Stimulated activated naive CD8-positive, alpha-beta T cell treated with anti-CD3 and anti-CD28 coated beads, Interleukin-15, Interleukin-2, amounts not matched to agents 100 ng/mL and 50 ng/mL, for 24 hours (primary cell): Measurements from ENCODE around the gene SPATA32.

Experiments
- H3K27ac Mint-ChIP-seq: one replicate; pipeline ENCODE4 v1.8.0; 2021; ENCODE audit warnings: mild to moderate bottlenecking, mixed read lengths
- H3K27me3 Mint-ChIP-seq: one replicate; pipeline ENCODE4 v1.8.0; 2021; ENCODE audit warnings: mixed read lengths
- H3K36me3 Mint-ChIP-seq: one replicate; pipeline ENCODE4 v1.8.0; 2021; ENCODE audit warnings: low read depth, mixed read lengths
- H3K4me1 Mint-ChIP-seq: one replicate; pipeline ENCODE4 v1.8.0; 2021; ENCODE audit warnings: low read depth, mixed read lengths
- H3K4me3 Mint-ChIP-seq: one replicate; pipeline ENCODE4 v1.8.0; 2021; ENCODE audit warnings: mild to moderate bottlenecking, mixed read lengths
- H3K9me3 Mint-ChIP-seq: one replicate; pipeline ENCODE4 v1.8.0; 2021; ENCODE audit warnings: mixed read lengths

The SPATA32 gene

GRCh38 chr17:45227101-45227925, 34.6 kb downstream of the SPATA32 start:
- no peaks in the 10 kb centered on the region for H3K27me3 Mint-ChIP-seq
- peak overlapping the region; percentile 99 for H3K4me3 Mint-ChIP-seq
- peaks cover 38% of the 10 kb centered on the region for H3K36me3 Mint-ChIP-seq
- peaks cover 90% of the 10 kb centered on the region for H3K4me1 Mint-ChIP-seq
- H3K27ac Mint-ChIP-seq = peak overlapping the region; percentile 98
- H3K9me3 Mint-ChIP-seq = no peaks in the 10 kb centered on the region

- peaks cover 83% of the 10 kb centered on the region for H3K4me1 Mint-ChIP-seq
- H3K4me3 Mint-ChIP-seq = peak overlapping the region; percentile 99
- no peaks in the 10 kb centered on the region for H3K27me3 Mint-ChIP-seq
- peak overlapping the region; percentile 98 for H3K27ac Mint-ChIP-seq
- peaks cover 30% of the 10 kb centered on the region for H3K36me3 Mint-ChIP-seq
- H3K9me3 Mint-ChIP-seq = no peaks in the 10 kb centered on the region
Measured at GRCh38 chr17:45226576-45226975, 35.3 kb downstream of the SPATA32 start.

- Mint-ChIP-seq H3K4me1 (peaks cover 77% of the 10 kb centered on the region), H3K4me3 (peak overlapping the region; percentile 99), H3K36me3 (peaks cover 25% of the 10 kb centered on the region), H3K9me3 (no peaks in the 10 kb centered on the region), H3K27ac (peak overlapping the region; percentile 98), H3K27me3 (no peaks in the 10 kb centered on the region)
Measured at GRCh38 chr17:45225964-45226530, 35.8 kb downstream of the SPATA32 start.

DNA sequence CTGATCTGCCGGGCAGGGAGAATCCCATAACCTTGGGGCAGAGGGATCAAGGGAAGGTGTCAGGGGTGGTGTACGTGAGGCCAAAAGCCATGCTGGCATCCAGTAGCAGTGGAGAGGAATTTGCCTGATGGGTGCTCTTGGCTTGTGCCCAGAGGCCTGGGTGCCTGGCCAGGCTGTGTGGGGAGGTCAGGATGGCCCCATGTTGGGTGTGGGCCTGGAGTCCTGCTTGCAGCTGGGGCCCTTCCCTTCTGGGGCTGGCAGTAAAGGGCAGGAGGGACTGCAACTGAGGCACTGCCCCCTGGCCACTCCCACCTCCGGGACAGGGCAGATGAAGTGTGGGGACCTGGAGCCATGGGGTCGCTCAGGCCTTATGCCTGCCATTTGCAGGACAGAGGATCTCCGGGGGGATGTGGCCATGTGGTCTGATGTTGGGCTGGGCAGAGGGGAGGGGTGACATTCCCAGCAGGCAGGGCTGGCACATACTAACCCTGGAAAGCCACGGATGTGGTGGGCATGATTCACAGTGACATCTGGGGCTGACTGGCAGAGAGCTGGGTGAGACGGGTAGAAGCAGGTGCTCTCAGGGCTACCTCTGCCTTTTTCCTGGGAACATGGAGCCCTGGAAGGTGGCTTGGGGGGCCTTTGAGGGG, 36.7 kb downstream of the SPATA32 start:
- peaks cover 32% of the 10 kb centered on the region for H3K36me3 Mint-ChIP-seq
- no peaks in the 10 kb centered on the region for H3K27me3 Mint-ChIP-seq
- peaks cover 73% of the 10 kb centered on the region for H3K4me1 Mint-ChIP-seq
- no peaks in the 10 kb centered on the region for H3K9me3 Mint-ChIP-seq
- H3K27ac Mint-ChIP-seq = peak overlapping the region; percentile 98
- H3K4me3 Mint-ChIP-seq = peak overlapping the region; percentile 99

DNA sequence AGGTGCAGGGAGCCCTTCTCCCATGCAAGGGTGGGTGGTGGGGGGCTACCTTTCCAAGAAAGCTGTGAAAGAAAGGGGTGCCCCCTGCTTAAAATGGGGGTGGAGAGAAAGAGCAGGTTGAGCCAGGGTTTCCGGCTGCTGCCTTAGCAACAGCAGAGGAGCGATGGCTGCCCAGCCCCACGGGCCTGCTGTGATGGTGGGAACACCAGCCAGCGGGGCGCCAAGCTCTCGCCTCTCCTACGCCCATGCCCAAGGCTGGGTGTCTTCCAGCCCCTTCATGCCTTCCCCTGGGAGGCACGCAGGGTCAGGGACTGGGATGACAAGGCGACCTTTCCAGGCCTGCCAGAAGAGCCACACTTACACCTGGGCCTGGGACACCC, 37.2 kb downstream of the SPATA32 start:
- Mint-ChIP-seq H3K9me3 (no peaks in the 10 kb centered on the region), H3K4me3 (peak overlapping the region; percentile 99), H3K27ac (peak overlapping the region; percentile 98), H3K27me3 (no peaks in the 10 kb centered on the region), H3K4me1 (peaks cover 73% of the 10 kb centered on the region), H3K36me3 (peaks cover 37% of the 10 kb centered on the region)

GRCh38 chr17:45223539-45224528, 38.1 kb downstream of the SPATA32 start:
- Mint-ChIP-seq H3K4me1 (peaks cover 73% of the 10 kb centered on the region), H3K4me3 (peak overlapping the region; percentile 99), H3K9me3 (no peaks in the 10 kb centered on the region), H3K36me3 (peaks cover 46% of the 10 kb centered on the region), H3K27me3 (no peaks in the 10 kb centered on the region), H3K27ac (peak overlapping the region; percentile 98)

DNA sequence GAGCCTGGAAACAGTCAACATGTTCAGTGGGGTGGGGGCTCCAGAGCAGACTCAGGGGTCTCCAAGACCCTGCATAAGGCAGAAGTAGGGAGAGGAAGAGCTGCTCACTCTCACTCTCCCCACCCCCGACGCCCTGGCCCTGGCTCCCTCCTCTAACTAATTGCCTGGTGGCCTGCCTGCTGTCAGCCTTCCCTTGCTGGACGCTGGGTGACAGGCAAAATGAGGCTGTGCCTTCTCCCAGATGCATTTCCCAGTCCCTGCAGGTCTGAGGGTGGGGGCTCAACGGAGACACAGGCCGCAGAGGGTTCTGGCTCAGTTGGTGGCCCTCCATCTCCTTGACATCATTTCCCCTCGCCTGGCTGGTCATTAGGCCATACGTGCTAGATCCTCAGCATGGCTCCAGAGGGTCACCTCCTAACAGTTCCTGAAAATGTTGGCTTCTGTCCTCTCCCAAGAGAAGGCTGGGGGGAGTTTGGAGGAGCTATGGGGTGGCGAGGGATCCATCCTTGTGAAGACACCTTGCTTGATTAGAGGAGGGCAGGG, 38.8 kb downstream of the SPATA32 start:
- Mint-ChIP-seq H3K36me3 (peaks cover 48% of the 10 kb centered on the region), H3K27me3 (no peaks in the 10 kb centered on the region), H3K4me3 (peak overlapping the region; percentile 99)

DNA sequence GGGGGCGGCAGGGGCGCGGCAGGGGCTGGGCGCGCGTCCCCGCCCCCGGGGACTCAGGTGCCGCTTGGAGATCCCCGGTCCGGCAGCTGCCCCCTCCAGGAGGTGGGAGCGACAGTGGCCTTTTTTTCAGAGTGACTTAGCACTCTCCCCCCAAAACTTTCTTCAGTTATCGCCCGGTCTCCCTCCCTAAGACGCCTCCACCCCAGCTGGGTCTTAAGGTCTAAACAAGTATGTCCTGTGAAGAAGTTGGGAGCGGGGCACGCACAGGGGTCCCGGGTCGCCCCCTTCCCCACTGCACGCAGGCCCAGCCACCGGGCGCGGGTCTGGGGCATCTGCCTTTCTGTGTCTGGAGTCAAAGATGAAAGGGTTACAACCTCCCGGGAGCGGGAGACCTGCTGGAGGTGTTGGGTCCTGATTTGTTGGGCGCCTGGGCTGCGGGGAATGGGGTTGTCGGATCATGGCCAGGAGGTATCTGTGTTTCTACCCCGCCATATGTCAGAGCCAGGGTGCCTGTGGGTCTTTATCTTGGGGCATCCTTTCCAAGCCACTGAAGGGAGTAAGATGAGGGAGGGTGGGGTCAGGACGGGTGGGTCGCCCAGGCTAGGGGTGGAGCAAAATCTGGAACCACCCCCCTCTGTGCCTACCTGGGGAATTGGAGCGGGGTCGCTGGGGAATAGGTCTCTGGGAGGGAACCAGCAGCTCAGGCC, 39.5 kb downstream of the SPATA32 start:
- H3K4me3 Mint-ChIP-seq = peak overlapping the region; percentile 99
- H3K36me3 Mint-ChIP-seq = peaks cover 52% of the 10 kb centered on the region
- H3K27me3 Mint-ChIP-seq = no peaks in the 10 kb centered on the region
- no peaks in the 10 kb centered on the region for H3K9me3 Mint-ChIP-seq
- peaks cover 62% of the 10 kb centered on the region for H3K4me1 Mint-ChIP-seq
- peak overlapping the region; percentile 98 for H3K27ac Mint-ChIP-seq

More for the DNA sequence above, 38.8 kb downstream of the SPATA32 start:
- H3K27ac Mint-ChIP-seq = peak overlapping the region; percentile 98
- H3K4me1 Mint-ChIP-seq = peaks cover 68% of the 10 kb centered on the region
- no peaks in the 10 kb centered on the region for H3K9me3 Mint-ChIP-seq

GRCh38 chr17:45222014-45222288, 39.9 kb downstream of the SPATA32 start:
- H3K9me3 Mint-ChIP-seq = no peaks in the 10 kb centered on the region
- peaks cover 57% of the 10 kb centered on the region for H3K36me3 Mint-ChIP-seq
- peak overlapping the region; percentile 99 for H3K4me3 Mint-ChIP-seq
- no peak overlapping the region for H3K27ac Mint-ChIP-seq
- H3K27me3 Mint-ChIP-seq = no peaks in the 10 kb centered on the region
- peaks cover 58% of the 10 kb centered on the region for H3K4me1 Mint-ChIP-seq

- peak within 1 kb of the TSS; percentile 98 for H3K27ac Mint-ChIP-seq
- H3K4me3 Mint-ChIP-seq = peak within 1 kb of the TSS; percentile 99
- no peaks in the 10 kb centered on the region for H3K9me3 Mint-ChIP-seq
- peaks cover 58% of the 10 kb centered on the region for H3K36me3 Mint-ChIP-seq
- no peaks in the 10 kb centered on the region for H3K27me3 Mint-ChIP-seq
- H3K4me1 Mint-ChIP-seq = peaks cover 57% of the 10 kb centered on the region
Measured at GRCh38 chr17:45221081-45222013, 40.5 kb downstream of the SPATA32 start, which contains the start of gene FMNL1. TSS of gene FMNL1 (plus strand) at chr17:45221885. CDS start at chr17:45222125, 240 bp downstream.

DNA sequence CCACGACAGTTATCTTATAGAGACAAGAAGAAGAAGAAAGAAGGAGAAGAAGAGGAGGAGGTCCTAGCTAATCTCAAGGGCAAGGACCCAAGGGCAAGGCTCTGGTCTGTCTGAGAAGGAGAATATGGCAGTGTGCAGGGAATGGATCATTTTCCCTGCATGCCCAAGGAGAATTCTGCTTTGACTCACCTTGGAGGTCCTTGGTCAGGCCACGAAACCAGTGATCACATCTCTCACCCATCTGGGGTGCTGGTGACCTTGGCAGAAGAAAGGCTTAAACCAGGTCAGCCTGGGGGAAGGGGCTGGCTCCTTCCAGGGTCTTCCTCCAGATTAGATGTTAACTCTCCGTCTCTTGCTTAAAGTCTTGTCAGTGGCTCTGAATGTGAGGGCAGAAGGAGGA, 41.8 kb downstream of the SPATA32 start:
- H3K4me1 Mint-ChIP-seq = peaks cover 44% of the 10 kb centered on the region
- peak overlapping the region; percentile 91 for H3K4me3 Mint-ChIP-seq
- H3K27ac Mint-ChIP-seq = peak overlapping the region; percentile 69
- H3K9me3 Mint-ChIP-seq = no peaks in the 10 kb centered on the region
- no peaks in the 10 kb centered on the region for H3K27me3 Mint-ChIP-seq
- H3K36me3 Mint-ChIP-seq = peaks cover 65% of the 10 kb centered on the region

DNA sequence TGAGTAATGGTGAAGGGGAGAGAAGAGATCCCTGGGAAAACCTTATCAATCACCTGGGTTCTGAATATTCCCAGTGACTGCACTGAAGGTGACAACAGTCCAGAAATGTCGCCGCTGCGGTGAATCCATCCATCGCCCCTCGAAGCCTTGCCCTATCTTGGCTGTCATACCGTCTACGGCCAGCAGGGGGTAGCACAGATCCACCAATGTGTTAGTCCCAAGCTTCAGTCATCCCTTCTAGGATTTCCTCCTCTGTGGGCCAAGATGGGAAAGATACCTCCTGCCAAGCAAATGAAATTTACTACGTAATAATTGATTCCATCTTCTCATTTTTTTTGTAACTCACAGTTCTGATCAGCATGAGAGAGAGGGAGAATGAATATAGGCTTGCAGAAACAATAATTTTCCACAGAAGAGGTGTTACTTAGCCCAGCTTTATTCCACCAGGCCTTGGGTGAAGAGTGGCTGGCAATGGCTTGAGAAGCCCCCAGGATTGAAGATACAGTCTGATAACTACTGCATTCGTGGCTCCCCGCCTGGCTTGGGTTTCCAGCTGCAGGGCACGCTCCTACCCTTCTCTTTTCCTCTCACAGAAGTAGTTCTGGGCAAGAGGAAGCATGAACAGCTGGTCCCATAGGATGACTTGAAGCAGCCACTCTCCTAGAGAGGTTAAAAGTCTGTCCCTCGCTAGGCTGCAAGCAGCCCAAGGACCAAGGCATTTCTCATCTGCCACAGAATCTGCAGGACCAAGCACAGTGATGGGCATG, 42.8 kb downstream of the SPATA32 start:
- H3K4me3 Mint-ChIP-seq = peak overlapping the region; percentile 91
- no peaks in the 10 kb centered on the region for H3K9me3 Mint-ChIP-seq
- H3K36me3 Mint-ChIP-seq = peaks cover 70% of the 10 kb centered on the region
- H3K4me1 Mint-ChIP-seq = peaks cover 37% of the 10 kb centered on the region
- peak overlapping the region; percentile 87 for H3K27ac Mint-ChIP-seq
- H3K27me3 Mint-ChIP-seq = no peaks in the 10 kb centered on the region
